Gastrocnemius medialis (tissue), 4 donors: ENCODE results near the gene MFSD2A. TPM values are rescaled to one million over a fixed set of nuclear protein-coding genes. Genes with fewer than 3 reads are reported as not detected.
"Not testable (repeated sequence)": the region's sequence is repeated elsewhere in the genome, so short reads cannot be mapped to it uniquely, and the experiment has no call there.

Experiments
- ATAC-seq, 2 donors: fragments of 150-250 bp; one replicate each; pipeline ENCODE4 v1.9.1; 2016
- DNase-seq, 2 donors: peaks; one replicate each; pipeline ENCODE4 v3.0.0-alpha.2; 2019
- H3K27ac ChIP-seq, 4 donors: fragments of 200-600 bp; sonication (generic); 1 replicate in 1 of 4; 2 replicates in 3 of 4; pipeline ENCODE4 v1.5.1; 2016 to 2018; ENCODE audit warnings: mild to moderate bottlenecking in 2 of 4, moderate library complexity in 1 of 4
- H3K27me3 ChIP-seq, 3 donors: fragments of 200-600 bp; sonication (generic) in 2 of 3; 1 replicate in 1 of 3; 2 replicates in 2 of 3; pipeline versions ENCODE4 v1.5.1 to v1.6.0; 2016 to 2019; ENCODE audit warnings: mild to moderate bottlenecking in 1 of 3, moderate library complexity in 1 of 3
- H3K36me3 ChIP-seq, 2 donors: fragments of 200-600 bp; sonication (generic) in 1 of 2; one replicate each; pipeline ENCODE4 v1.5.1; 2017 to 2018
- H3K4me1 ChIP-seq, 2 donors: fragments of 200-600 bp; sonication (generic) in 1 of 2; one replicate each; pipeline ENCODE4 v1.5.1; 2016 to 2017; ENCODE audit warnings: mild to moderate bottlenecking in 2 of 2
- H3K4me3 ChIP-seq, 4 donors: fragments of 200-600 bp; sonication (generic) in 3 of 4; 1 replicate in 1 of 4; 2 replicates in 3 of 4; pipeline ENCODE4 v1.5.1; 2016 to 2019; ENCODE audit warnings: mild to moderate bottlenecking in 2 of 4
- H3K9me3 ChIP-seq, 3 donors: fragments of 200-600 bp; sonication (generic) in 2 of 3; 1 replicate in 1 of 3; 2 replicates in 2 of 3; pipeline ENCODE4 v1.5.1; 2016 to 2019
- POLR2A ChIP-seq, 2 donors: fragments of 450-650 bp; IDR thresholded peaks; one replicate each; pipeline ENCODE4 v1.6.1; 2017; ENCODE audit warnings: antibody characterized with exemption in 2 of 2, mild to moderate bottlenecking in 2 of 2, moderate library complexity in 2 of 2
- in situ Hi-C, 4 donors: fragments of 200-750 bp; cut with MboI; loops; one replicate each; pipeline versions ENCODE4 v1.15.0 to v1.8.0; 2017; ENCODE audit warnings: low sequenced_read_pairs in 4 of 4
- intact Hi-C: fragments of 100-400 bp; cut with DNase I; formaldehyde crosslinking; loops from one replicate; pipeline ENCODE4 v1.15.1; 2023; ENCODE audit warnings: low total_unique reads
- total RNA-seq, 4 donors: library from RNA; depleted of rRNA; stranded (reverse); fragments of >200 nt; gene quantifications; one replicate each; pipeline versions ENCODE4 v1.1.0 to v1.2.3, GENCODE V29; 2016
- TF ChIP-seq, protein P1 (sequence below), 5 experiments: fragments of 450-650 bp in 3 of 5; fragments of 200-600 bp in 2 of 5; sonication (generic) in 2 of 5; IDR thresholded peaks in 4 of 5; conservative IDR thresholded peaks in 1 of 5; 1 replicate in 4 of 5; 2 replicates in 1 of 5; pipeline ENCODE4 v1.5.1; 2016 to 2019; ENCODE audit warnings: antibody characterized with exemption in 5 of 5, mild to moderate bottlenecking in 3 of 5, moderate library complexity in 3 of 5

The MFSD2A gene
- total RNA-seq, 4 donors from 2014 or later: 1.0 to 2.1 TPM; not detected in 2

DNA sequence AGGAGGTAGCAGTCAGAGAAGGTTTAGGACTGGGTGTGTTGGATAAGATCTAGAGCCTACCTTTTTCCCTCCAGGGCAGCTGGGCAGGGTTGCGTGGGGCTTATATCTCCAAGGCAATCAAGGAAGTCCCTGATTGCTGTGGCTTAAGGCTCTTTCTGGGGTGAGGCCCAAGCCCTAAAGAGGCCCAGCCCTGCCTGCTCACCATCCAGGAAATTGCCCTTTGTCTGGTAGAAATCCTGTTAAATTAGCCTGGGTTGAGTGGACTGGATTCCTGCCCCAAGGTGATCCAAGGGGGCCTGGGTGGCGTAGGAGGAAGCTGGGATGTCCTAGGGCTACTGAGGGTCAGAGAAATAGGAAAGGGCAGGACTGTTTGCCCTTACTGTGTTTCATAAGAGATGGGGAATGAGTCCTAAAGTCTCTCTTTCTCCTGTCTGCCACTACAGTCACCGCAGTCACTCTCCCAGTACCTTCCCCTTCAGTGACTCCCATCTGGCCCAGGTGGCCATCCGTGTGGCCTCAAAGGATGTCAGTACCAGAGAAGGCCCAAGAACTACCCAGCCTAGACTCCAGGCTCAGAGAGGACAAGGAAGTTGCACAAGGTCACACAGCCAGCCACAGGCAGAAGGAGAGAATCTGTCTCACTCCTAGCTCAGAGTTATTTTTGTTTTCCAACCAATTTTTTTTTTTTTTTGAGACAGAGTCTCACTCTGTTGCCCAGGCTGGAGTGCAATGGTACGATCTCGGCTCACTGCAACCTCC lies 25.8 kb downstream of the MFSD2A start:
- in situ Hi-C loops: no loop called here
- peaks cover 0 to 3% (median 0%) of the 10 kb centered on the region in 3 donors for H3K27me3 ChIP-seq
- no peaks in the 10 kb centered on the region for H3K9me3 ChIP-seq
- DNase-seq: no peak
- H3K27ac ChIP-seq: no peak overlapping the region
- H3K4me3 ChIP-seq: no peak overlapping the region
- intact Hi-C loops: no loop called here
- ATAC-seq: no peak
- H3K4me1 ChIP-seq: no peaks in the 10 kb centered on the region
- no peak for TF ChIP-seq POLR2A (IDR thresholded peaks at IDR 0.05)
- TF ChIP-seq, protein P1, sequence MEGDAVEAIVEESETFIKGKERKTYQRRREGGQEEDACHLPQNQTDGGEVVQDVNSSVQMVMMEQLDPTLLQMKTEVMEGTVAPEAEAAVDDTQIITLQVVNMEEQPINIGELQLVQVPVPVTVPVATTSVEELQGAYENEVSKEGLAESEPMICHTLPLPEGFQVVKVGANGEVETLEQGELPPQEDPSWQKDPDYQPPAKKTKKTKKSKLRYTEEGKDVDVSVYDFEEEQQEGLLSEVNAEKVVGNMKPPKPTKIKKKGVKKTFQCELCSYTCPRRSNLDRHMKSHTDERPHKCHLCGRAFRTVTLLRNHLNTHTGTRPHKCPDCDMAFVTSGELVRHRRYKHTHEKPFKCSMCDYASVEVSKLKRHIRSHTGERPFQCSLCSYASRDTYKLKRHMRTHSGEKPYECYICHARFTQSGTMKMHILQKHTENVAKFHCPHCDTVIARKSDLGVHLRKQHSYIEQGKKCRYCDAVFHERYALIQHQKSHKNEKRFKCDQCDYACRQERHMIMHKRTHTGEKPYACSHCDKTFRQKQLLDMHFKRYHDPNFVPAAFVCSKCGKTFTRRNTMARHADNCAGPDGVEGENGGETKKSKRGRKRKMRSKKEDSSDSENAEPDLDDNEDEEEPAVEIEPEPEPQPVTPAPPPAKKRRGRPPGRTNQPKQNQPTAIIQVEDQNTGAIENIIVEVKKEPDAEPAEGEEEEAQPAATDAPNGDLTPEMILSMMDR (IDR thresholded peaks at IDR 0.05 in 4 of 5, conservative IDR thresholded peaks at IDR 0.05 in 1 of 5): no peak
- no peaks in the 10 kb centered on the region for H3K36me3 ChIP-seq

DNA sequence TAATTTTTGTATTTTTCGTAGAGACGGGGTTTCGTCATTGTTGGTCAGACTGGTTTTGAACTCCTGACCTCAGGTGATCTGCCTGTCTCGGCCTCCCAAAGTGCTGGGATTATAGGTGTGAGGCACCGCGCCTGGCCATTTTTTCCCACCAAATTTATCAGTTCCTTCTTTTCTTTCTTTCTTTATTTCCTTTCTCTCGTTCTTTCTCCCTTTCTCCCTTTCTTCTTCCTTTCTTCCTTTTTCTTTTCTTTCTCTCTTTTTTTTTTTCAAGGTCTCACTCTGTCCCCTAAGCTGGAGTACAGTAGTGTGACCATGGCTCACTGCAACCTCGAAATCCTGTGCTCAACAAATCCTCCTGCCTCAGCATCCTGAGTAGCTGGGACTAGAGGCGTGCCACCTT lies 26.4 kb downstream of the MFSD2A start:
- intact Hi-C loops (no loop called here), in situ Hi-C loops (no loop called here)
- TF ChIP-seq, protein P1 (IDR thresholded peaks at IDR 0.05 in 4 of 5, conservative IDR thresholded peaks at IDR 0.05 in 1 of 5): no peak
- no peak for TF ChIP-seq POLR2A (IDR thresholded peaks at IDR 0.05)
- ATAC-seq: no peak
- peaks cover 0 to 3% (median 0%) of the 10 kb centered on the region in 3 donors for H3K27me3 ChIP-seq
- DNase-seq: no peak
- H3K4me1 ChIP-seq: no peaks in the 10 kb centered on the region
- no peaks in the 10 kb centered on the region for H3K36me3 ChIP-seq
- H3K9me3 ChIP-seq: no peaks in the 10 kb centered on the region
- no peak overlapping the region for H3K4me3 ChIP-seq
- no peak overlapping the region for H3K27ac ChIP-seq

DNA sequence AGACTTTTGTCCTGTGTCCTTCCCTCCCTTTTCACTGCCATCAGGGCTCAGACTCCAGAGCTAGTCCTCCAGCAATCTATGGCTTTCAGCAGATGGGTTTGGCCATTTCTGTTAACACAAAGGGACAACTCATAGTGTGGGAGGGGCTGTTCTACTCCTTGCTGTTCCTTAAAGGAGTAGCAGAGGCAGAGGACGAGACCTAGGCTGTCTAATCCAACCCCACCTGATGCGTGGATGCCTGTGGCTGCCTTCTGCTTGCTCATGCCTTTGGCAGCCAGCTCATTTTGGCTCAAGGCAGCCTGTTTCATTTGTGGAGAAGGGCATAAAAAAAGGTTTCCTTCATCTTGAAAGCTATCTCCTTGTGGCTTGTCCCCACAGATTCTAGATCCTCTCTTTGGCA lies 27.0 kb downstream of the MFSD2A start:
- no peak overlapping the region for H3K4me3 ChIP-seq
- intact Hi-C loops: no loop called here
- no peaks in the 10 kb centered on the region for H3K4me1 ChIP-seq
- H3K27me3 ChIP-seq: peaks cover 0 to 3% (median 0%) of the 10 kb centered on the region in 3 donors
- in situ Hi-C loops: no loop called here
- no peak overlapping the region for H3K27ac ChIP-seq
- H3K36me3 ChIP-seq: no peaks in the 10 kb centered on the region
- ATAC-seq: no peak
- DNase-seq: no peak
- no peak for TF ChIP-seq POLR2A (IDR thresholded peaks at IDR 0.05)
- TF ChIP-seq, protein P1 (IDR thresholded peaks at IDR 0.05 in 4 of 5, conservative IDR thresholded peaks at IDR 0.05 in 1 of 5): no peak
- H3K9me3 ChIP-seq: no peaks in the 10 kb centered on the region

DNA sequence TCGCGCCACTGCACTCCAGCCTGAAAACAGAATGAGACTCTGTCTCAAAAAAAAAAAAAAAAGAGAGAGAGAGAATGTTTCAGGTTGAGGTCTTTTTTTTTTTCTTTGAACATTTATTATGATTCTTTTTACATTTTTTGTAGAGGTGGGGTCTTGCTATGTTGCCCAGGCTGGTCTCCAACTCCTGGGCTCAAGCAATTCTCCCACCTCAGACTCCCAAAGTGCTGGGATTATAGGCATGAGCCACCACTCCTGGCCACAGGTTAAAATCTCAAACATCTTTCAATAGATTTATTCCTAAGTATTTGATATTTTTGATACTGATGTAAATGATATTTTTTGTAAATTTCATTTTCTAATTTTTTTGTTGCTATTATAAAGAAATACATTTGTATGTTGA lies 29.5 kb downstream of the MFSD2A start:
- H3K36me3 ChIP-seq, H3K4me3 ChIP-seq, H3K27me3 ChIP-seq, H3K27ac ChIP-seq, DNase-seq, ATAC-seq, H3K4me1 ChIP-seq, H3K9me3 ChIP-seq, in situ Hi-C loops, intact Hi-C loops: not testable (repeated sequence)

DNA sequence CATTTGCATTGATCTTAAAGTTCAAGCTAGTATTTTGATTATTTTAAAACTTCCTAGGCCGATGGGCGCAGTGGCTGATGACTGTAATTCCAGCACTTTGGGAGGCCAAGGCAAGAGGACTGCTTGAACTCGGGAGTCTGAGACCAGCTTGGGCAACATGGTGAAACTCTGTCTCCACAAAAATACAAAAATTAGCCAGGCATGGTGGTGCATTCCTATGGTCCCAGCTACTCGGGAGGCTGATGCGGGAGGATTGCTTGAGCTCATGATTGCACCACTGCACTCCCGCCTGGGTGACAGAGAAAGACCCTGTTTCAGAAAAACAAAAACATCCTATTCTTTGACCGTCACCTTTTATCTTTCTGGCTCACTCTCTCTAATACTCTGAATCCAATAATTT lies 30.0 kb downstream of the MFSD2A start:
- no peaks in the 10 kb centered on the region for H3K9me3 ChIP-seq
- H3K27ac ChIP-seq: no peak overlapping the region
- H3K27me3 ChIP-seq: peaks cover 0 to 3% (median 0%) of the 10 kb centered on the region in 3 donors
- H3K4me3 ChIP-seq: no peak overlapping the region
- ATAC-seq (no peak), DNase-seq (no peak)
- in situ Hi-C loops: no loop called here
- no peak for TF ChIP-seq POLR2A (IDR thresholded peaks at IDR 0.05)
- TF ChIP-seq, protein P1 (IDR thresholded peaks at IDR 0.05 in 4 of 5, conservative IDR thresholded peaks at IDR 0.05 in 1 of 5): no peak
- intact Hi-C loops: no loop called here
- H3K36me3 ChIP-seq: no peaks in the 10 kb centered on the region
- H3K4me1 ChIP-seq: no peaks in the 10 kb centered on the region
